Mesothelial cell of epicardium (in vitro differentiated cells): ENCODE results near the gene ACTC1. TPM values are rescaled to one million over a fixed set of nuclear protein-coding genes. Genes with fewer than 3 reads are reported as not detected.

Experiments
- DNase-seq, 2 experiments: peaks; one replicate each; pipeline ENCODE4 v3.0.0; 2021; ENCODE audit warnings: low spot score in 2 of 2; ENCODE audit not compliant: unreplicated experiment in 2 of 2
- H3K27ac Mint-ChIP-seq: 2 replicates; pipeline ENCODE4 v1.8.0; 2021; ENCODE audit warnings: mixed read lengths
- H3K27me3 Mint-ChIP-seq: 2 replicates; pipeline ENCODE4 v1.8.0; 2021; ENCODE audit warnings: low read depth, mixed read lengths
- H3K36me3 Mint-ChIP-seq: 2 replicates; pipeline ENCODE4 v1.8.0; 2021; ENCODE audit warnings: mixed read lengths
- H3K4me1 Mint-ChIP-seq: 2 replicates; pipeline ENCODE4 v1.8.0; 2021; ENCODE audit warnings: mixed read lengths
- H3K4me3 Mint-ChIP-seq: 2 replicates; pipeline ENCODE4 v1.8.0; 2021; ENCODE audit warnings: mild to moderate bottlenecking, moderate library complexity, mixed read lengths
- H3K9me3 Mint-ChIP-seq: 2 replicates; pipeline ENCODE4 v1.8.0; 2021; ENCODE audit warnings: mixed read lengths
- CTCF ChIP-seq: fragments of 200-600 bp; sonication (generic); IDR thresholded peaks from one replicate; pipeline ENCODE4 v1.5.0; 2021; ENCODE audit warnings: antibody characterized with exemption; ENCODE audit not compliant: unreplicated experiment
- total RNA-seq: library from RNA; stranded (reverse); gene quantifications from 3 replicates; pipeline ENCODE4 v1.2.1, GENCODE V29; 2021

Gene ACTC1
- total RNA-seq = 4.8 to 5.5 TPM (median 5.4 TPM) in 3 replicates

- no peak for TF ChIP-seq CTCF
- Mint-ChIP-seq H3K27me3 (peaks cover 33% of the 10 kb centered on the region), H3K4me3 (peak within 1 kb of the TSS; percentile 63), H3K9me3 (no peaks in the 10 kb centered on the region), H3K36me3 (no peaks in the 10 kb centered on the region), H3K27ac (no peak within 1 kb of the TSS), H3K4me1 (peaks cover 22% of the 10 kb centered on the region)
- DNase-seq = peak; percentile 49 to 67
Observed at GRCh38 chr15:34795267-34796081, at the start of gene ACTC1. Gene ACTC1 (minus strand): TSS chr15:34795549. CDS start chr15:34794808, 741 bp downstream.

- no peak for TF ChIP-seq CTCF
- no peaks in the 10 kb centered on the region for H3K4me1 Mint-ChIP-seq
- no peaks in the 10 kb centered on the region for H3K9me3 Mint-ChIP-seq
- no peaks in the 10 kb centered on the region for H3K27me3 Mint-ChIP-seq
- H3K4me3 Mint-ChIP-seq = no peak overlapping the region
- no peaks in the 10 kb centered on the region for H3K36me3 Mint-ChIP-seq
- DNase-seq = no peak
- no peak overlapping the region for H3K27ac Mint-ChIP-seq
Observed at GRCh38 chr15:34841262-34841725, 45.9 kb upstream of the ACTC1 start.

DNA sequence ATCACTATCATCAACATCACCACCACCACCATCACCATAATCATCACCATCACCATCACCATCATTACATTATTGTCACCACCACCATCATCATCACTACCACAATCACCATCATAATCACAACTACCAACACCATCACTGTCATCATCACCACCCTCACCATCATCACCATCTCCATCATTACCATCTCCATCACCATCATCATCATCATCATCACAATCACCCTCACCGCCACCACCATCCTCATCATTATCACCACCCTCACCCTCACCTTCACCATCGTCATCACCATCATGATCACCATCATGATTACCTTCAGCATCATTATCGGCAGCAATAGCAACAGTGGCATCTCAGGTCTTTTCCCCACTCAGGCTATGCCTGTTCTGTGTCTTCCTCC is 42.9 kb upstream of the ACTC1 start:
- Mint-ChIP-seq H3K27ac (no peak overlapping the region), H3K36me3 (peaks cover 3% of the 10 kb centered on the region), H3K4me3 (no peak overlapping the region), H3K4me1 (no peaks in the 10 kb centered on the region), H3K9me3 (peaks cover 26% of the 10 kb centered on the region), H3K27me3 (no peaks in the 10 kb centered on the region)
- no peak for TF ChIP-seq CTCF
- DNase-seq = no peak

- no peaks in the 10 kb centered on the region for H3K27me3 Mint-ChIP-seq
- no peak for TF ChIP-seq CTCF
- peaks cover 31% of the 10 kb centered on the region for H3K9me3 Mint-ChIP-seq
- no peaks in the 10 kb centered on the region for H3K4me1 Mint-ChIP-seq
- no peak overlapping the region for H3K4me3 Mint-ChIP-seq
- H3K27ac Mint-ChIP-seq = no peak overlapping the region
- DNase-seq = no peak
- peaks cover 3% of the 10 kb centered on the region for H3K36me3 Mint-ChIP-seq
Observed at GRCh38 chr15:34837246-34838016, 42.1 kb upstream of the ACTC1 start.

DNA sequence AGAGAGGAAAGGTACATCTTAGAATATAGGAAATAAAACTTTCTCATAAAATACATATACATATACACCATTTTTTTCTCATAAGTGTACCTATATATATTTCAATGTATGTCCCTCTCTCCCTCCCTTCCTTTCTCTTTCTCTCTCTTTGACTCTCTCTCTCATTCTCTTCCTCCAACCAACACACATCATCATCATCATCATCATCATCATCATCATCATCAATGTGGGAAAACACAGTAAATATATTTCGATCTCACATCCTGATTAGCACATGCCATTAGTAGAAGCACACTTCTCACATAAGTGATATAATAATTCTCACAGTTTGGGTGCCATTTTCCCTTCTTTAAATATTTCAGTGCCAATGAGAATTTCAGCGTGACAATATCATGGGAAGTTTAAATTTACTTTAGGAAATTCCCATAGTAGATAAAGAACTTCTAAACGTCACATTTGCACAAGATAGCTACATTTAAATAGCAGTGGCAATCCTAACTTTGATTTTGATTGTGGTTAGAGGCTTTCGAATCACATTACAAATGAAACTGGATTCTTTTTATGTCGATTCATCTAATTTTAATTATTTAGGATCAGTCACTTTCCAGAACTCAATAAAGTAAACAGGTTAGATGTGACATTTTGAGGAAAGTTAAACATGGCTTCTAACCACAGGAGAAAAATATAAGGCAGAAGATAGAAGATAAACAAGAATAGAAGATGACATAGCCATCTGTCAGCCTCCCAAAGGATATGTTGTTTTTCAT is 33.0 kb upstream of the ACTC1 start:
- no peaks in the 10 kb centered on the region for H3K4me1 Mint-ChIP-seq
- DNase-seq = no peak
- H3K36me3 Mint-ChIP-seq = no peaks in the 10 kb centered on the region
- TF ChIP-seq CTCF = no peak
- H3K27ac Mint-ChIP-seq = no peak overlapping the region
- peaks cover 8% of the 10 kb centered on the region for H3K9me3 Mint-ChIP-seq
- H3K27me3 Mint-ChIP-seq = no peaks in the 10 kb centered on the region
- H3K4me3 Mint-ChIP-seq = no peak overlapping the region
